Stimulated activated CD8-positive, alpha-beta memory T cell treated with anti-CD3 and anti-CD28 coated beads, Interleukin-7, amount 100 ng/mL, for 4 hours (primary cell): ENCODE measurements around the gene APOC1.
"Not testable (repeated sequence)": the region's sequence is repeated elsewhere in the genome, so short reads cannot be mapped to it uniquely, and the experiment has no call there.

ENCODE experiments used
- DNase-seq, 2 donors: peaks; one replicate each; pipeline ENCODE4 v3.0.0-alpha.2; 2020; ENCODE audit warnings: low read depth in 2 of 2

The APOC1 gene

DNA sequence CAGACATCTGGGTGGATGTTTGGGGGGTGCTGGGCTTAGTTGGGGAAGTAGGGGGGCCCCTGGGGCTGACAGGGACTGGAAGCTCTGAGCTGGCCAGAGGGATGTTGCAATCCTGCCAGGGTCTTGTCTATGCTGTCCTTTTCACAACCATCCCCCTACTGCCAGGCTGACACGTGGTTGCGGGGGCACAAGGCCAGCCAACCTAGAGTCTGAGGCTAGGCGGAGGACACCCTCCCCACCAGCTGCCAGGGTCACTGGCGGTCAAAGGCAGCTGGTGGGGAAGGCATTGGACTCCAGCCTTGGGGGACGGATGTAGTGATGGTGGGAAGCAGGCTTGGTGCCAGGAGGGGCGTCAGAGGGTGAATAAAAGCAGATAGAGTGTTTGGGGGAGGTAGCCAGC lies 1.6 kb upstream of the APOC1 start:
- no peak for DNase-seq

DNA sequence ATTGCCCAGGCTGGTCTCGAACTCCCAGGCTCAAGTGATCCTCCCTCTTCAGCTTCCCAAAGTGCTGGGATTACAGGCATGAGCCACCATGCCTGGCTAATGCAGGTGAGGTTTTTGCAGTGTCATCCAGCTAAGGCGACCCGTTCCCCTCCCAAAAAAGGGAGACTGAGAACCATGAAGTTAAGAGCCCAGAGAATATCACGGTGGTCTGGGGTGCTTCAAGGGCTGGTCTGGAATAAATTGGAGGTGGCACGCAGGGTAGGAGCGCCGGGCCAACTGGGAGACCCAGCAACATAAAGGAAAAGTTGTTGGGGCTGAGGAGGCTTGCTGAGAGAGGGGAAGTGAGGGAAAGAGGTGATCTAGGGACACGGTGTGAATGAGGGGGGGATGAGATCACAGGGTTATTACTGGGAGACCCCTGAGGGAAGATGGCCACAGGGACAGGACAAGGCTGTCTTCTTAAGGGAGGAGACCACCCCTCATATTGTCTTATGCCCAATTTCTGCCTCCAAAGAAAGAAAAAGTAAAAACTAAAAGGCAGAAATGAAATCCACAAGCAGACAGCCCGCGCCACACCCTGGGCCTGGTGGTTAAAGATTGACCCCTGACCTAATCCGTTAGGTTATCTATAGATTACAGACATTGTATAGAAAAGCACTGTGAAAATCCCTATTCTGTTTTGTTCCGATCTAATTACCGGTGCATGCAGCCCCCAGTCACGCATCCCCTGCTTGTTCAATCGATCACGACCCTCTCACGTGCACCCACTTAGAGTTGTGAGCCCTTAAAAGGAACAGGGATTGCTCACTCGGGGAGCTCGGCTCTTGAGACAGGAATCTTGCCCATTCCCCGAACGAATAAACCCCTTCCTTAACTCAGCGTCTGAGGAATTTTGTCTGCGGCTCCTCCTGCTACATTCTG lies 636 bp upstream of the APOC1 start:
- DNase-seq = not testable (repeated sequence)

DNA sequence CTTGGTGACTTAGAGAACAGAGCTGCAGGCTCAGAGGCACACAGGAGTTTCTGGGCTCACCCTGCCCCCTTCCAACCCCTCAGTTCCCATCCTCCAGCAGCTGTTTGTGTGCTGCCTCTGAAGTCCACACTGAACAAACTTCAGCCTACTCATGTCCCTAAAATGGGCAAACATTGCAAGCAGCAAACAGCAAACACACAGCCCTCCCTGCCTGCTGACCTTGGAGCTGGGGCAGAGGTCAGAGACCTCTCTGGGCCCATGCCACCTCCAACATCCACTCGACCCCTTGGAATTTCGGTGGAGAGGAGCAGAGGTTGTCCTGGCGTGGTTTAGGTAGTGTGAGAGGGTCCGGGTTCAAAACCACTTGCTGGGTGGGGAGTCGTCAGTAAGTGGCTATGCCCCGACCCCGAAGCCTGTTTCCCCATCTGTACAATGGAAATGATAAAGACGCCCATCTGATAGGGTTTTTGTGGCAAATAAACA lies 9.9 kb downstream of the APOC1 start:
- no peak for DNase-seq

DNA sequence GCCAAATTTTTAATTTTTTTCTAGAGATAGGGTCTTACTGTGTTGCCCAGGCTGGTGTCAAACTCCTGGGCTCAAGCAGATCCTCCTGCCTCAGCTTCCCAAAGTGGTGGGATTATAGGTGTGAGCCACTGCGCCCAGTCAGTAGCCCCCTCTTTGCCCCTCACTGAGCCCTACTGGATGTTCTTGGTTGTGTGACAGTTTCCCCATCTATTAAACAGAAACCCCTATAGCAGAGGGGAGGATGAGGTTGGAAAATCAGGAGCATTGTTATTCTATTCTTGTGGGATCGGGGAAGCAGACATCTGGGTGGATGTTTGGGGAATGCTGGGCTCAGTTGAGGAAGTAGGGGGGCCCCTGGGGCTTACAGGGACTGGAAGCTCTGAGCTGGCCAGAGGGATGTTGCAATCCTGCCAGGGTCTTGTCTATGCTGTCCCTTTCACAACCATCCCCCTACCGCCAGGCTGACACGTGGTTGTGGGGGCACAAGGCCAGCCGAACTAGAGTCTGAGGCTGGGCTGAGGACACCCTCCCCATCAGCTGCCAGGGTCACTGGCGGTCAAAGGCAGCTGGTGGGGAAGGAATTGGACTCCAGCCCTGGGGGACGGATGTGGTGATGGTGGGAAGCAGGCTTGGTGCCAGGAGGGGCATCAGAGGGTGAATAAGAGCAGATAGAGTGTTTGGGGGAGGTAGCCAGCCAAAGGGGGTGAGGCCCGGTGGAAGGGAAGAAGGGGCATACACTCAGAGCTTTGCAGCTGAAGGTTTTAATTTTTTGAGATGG lies 10.9 kb downstream of the APOC1 start:
- no peak for DNase-seq

DNA sequence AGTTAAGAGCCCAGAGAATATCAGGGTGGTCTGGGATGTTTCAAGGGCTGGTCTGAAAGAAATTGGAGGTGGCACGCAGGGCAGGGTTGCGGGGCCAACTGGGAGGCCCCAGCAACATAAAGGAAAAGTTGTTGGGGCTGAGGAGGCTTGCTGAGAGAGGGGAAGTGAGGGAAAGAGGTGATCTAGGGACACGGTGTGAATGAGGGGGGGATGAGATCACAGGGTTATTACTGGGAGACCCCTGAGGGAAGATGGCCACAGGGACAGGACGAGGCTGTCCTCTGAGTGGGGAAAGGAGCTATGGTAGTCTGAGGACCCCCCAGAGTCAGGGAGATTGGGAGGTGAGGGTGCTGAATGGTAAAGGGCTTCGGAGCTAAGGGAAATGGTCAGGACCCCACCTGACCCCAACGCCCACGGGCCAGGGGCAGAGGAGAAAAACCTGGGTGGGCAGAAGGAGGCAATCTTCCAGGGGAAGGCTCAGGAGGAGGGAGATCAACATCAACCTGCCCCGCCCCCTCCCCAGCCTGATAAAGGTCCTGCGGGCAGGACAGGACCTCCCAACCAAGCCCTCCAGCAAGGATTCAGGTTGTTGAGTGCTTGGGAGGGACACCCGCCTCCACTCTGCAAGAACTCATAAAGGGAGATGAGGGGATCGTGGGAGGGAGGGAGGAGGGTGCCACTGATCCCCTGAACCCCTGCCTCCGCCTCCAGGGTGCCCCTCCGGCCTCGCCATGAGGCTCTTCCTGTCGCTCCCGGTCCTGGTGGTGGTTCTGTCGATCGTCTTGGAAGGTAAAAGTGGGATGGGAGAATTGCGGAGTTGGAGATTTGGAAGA lies 12.1 kb downstream of the APOC1 start:
- not testable (repeated sequence) for DNase-seq

DNA sequence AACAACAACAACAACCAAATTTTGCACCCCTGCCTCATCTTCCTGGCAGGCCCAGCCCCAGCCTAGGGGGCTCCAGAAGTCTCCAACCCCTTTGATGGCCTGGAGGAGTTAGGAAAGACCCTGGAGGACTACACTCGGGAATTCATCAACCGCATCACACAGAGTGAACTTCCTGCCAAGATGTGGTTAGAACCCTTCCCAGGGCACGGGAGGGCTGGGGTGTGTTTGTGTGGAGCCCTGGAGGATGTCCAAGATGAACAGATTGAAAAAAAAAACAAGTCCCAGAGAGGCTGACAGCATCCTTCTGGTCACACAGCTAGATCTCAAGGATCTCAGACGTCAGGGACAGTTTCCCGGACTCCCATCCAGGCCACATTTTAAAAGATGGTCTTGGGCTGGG lies 13.3 kb downstream of the APOC1 start:
- no peak for DNase-seq

DNA sequence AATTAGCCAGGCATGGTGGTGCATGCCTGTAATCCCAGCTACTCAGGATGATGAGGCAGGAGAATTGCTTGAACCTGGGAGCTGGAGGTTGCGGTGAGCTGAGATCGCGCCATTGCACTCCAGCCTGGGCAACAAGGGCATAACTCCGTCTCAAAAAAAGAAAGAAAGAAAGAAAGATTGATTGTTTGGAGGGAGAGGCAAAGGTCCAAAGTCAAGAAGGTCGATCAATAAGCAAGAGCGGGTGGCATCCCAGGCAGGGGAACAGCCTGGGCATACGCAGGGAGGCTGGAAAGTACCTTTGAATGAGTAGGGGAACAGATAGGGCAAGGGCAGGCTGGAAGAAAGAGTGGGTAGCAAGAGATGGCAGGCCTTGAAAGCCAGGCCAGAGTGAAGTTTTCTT lies 15.7 kb downstream of the APOC1 start:
- DNase-seq = no peak

DNA sequence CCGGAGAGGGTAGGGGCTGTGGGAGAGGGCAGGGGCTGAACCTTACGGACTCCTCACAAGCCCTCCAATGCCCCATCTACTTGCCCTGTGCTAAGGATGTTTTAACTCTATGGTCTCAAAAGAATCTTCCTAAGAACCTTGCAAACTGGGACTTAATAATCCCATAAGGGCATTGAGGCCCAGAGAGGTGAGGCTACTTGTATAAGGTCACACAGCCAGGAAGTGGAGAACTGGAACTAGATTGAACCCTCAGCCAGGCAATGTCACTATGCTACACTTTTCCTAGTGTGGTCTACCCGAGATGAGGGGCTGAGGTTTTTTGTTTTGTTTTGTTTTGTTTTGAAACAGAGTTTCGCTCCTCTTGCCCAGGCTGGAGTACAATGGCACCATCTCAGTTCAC lies 17.1 kb downstream of the APOC1 start:
- no peak for DNase-seq

DNA sequence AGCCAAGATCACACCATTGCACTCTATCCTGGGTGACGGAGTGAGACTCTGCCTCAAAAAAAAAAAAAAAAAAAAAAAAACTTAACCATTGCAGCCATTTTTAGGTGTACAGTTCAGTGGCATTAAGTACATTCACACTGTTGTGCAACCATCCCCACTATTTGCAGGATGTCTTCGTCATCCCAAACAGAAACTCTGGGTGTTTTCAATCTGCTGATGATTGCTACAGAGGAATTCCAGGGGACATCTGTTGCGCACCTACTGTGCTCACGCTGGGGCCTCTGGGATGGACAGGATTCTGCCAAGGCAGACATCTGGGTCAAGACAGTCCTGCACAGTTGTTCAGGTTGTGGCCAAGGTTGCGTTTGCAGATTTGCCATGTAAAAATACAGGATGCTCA lies 25.3 kb downstream of the APOC1 start:
- no peak for DNase-seq

DNA sequence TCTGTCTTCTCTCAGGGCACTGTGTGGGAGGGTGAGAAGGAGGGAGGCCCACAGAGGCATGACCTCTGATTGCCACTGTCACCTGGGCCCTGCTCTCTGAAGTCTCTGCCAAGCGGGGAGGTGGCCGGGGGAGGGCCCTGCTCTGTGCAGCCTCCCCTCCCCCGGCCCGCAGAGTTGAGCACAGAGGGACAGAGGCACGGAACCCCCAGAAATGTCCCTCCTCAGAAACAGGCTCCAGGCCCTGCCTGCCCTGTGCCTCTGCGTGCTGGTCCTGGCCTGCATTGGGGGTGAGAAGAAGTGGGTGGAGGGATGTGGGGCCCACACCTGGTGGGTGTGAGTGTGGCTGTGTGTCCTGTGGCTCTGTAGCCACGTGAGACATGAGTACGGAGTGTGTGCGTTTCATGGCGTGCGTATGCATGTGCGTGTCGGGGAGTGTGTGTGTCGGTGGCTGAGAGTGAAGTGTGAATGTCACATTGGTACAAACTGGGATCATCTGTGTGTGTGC lies 27.7 kb downstream of the APOC1 start, which contains the start of gene APOC4:
TSS of gene APOC4 (plus strand) at position 171 of the 505 bp plus-strand sequence. CDS start at position 212, 41 bp downstream.
- no peak for DNase-seq

DNA sequence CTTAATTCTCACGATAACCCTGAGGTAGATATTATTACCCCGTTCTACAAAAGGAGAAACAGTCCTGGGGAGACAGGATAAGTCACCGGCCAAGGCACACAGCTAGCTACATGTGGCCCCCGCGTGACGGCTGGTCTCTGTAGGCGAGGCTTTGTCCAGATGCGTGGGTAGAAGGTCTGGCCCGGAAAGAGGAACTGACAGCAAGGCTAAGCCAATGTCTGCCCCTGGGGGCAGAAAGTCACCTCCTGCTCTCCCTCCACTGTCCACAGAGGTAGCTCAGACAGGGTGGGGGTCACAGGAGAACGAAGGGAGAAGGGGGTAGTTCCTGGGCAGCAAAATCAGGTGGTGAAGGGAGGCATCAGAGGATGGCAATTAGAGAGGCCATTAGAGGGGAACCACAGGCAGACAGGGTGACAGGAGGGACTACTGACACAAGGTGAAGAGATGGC lies 29.4 kb downstream of the APOC1 start:
- no peak for DNase-seq

DNA sequence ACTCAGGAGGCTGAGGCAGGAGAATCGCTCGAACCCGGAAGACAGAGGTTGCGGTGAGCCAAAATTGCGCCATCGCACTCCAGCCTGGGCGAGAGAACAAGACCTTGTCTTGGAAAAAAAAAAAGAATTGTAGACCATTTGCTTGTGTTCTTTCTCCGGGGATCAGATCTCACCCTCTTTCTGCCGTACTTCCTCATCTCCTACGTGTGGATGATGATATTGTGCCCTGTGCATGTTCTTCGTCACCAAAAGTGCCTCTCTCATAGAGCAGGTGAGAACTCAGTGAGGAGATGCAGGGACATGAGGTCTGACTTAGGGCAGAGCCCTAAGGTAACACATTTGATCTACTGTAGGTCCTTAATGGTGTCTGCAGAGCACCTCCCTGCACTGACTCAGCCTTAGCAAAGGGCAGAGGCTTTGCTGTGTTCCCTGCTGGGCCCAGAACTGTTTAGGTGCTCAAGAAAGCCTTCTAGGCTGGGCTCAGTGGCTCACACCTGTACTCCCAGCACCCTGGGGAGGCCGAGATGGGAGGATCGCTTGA lies 32.7 kb downstream of the APOC1 start:
- DNase-seq = no peak

DNA sequence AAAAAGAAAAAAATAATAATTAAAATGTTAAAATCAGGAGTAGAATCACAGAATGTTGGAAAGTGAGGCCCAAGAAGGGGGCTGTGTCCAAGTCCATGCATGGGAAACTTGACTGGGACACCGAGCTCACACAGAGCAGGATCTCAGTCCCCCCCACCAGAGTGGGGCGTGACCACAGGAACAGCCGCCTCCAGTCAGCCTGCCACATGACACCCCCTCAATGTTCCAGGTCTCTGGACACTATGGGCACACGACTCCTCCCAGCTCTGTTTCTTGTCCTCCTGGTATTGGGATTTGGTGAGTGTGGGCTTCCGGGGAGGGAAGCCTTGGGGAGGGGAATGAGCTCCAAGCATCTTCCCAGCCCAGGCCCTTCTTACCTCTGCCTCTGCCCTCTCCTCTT lies 33.8 kb downstream of the APOC1 start:
- DNase-seq = no peak

DNA sequence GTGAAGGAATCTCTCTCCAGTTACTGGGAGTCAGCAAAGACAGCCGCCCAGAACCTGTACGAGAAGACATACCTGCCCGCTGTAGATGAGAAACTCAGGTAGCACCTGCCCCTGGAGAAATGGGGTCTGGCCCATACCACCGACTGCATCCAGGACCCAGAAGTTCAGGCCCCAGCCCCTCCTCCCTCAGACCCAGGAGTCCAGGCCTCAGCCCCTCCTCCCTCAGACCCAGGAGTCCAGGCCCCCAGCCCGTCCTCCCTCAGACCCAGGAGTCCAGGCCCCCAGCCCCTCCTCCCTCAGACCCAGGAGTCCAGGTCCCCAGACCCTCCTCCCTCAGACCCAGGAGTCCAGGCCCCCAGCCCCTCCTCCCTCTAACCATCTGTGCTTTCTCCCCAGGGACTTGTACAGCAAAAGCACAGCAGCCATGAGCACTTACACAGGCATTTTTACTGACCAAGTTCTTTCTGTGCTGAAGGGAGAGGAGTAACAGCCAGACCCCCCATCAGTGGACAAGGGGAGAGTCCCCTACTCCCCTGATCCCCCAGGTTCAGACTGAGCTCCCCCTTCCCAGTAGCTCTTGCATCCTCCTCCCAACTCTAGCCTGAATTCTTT lies 34.5 kb downstream of the APOC1 start:
- DNase-seq = no peak

DNA sequence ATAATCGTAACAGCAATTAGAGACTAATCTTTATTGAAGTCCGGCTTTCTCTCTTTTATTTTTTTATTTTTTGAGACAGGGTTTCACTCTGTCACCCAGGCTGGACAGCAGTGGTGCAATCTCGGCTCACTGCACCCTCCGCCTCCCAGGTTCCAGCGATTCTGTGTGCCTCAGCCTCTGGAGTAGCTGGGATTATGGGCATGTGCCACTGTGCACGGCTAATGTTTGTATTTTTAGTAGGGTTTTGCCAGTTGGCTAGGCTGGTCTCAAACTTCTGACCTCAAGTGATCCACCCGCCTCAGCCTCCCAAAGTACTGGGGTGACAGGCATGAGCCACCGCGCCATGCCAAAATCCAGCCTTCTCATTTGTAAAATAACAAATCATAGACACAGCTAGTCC lies 35.1 kb downstream of the APOC1 start:
- no peak for DNase-seq

DNA sequence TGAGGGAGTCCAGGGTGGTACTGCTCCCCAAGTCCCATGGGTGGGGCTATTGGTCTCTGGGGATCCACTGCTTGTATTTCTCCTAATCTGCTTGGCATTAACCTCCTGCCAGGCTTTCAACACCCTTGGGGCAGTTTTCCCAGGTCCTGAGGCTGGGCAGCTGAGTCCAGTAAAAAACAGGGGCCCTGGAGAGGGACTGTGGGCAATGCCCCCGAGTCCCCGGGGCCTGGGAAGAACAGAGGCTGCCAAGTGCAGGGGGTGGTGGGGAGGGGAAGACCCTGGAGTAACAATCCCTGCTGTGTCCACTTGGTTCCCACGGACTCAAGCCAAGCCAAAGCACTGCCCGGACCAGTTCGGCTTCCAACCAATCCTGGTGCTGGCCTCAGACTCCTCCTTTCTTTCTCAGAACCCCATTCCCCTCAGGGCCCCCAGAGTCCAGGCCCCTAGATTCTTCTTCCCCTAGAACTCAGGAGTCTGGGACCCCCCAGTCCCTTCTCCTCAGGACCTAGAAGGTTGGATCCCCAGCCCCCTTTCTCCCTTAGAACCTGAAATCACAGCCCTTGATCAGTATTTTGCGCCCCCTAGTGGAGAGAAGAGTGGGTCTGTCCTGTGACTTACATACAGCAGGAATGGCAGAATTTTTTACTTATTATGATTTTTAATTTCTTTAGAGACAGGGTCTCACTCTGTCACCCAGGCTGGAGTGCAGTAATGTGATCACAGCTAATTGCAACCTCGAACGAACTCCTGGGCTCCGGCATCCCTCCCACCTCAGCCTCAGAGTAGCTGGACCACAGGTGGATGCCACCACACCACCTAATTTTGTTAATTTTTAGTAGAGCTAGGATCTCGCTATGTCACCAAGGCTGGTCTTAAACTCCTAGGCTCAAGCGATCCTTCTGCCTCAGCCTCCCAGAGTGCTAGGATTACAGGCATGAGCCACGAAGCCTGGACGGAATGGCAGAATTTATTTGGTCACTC lies 37.1 kb downstream of the APOC1 start:
- peak; percentile 22 to 49 for DNase-seq

DNA sequence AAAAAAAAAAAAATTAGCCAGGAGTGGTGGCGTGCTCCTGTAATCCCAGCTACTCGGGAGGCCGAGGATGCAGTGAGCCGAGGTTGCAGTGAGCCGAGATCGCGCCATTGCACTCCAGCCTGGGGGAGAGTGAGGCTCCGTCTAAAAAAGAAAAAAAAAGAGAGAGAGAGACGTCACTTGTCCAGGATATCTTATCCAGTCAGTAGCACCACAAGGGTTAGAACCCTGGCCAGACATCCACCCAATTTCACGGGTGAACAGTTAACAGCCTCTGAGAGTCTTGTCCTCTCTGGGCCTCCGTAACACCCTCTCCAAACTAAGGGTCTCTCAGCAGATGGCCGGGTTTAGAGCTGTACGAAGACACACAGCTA lies 39.9 kb downstream of the APOC1 start:
- no peak for DNase-seq

DNA sequence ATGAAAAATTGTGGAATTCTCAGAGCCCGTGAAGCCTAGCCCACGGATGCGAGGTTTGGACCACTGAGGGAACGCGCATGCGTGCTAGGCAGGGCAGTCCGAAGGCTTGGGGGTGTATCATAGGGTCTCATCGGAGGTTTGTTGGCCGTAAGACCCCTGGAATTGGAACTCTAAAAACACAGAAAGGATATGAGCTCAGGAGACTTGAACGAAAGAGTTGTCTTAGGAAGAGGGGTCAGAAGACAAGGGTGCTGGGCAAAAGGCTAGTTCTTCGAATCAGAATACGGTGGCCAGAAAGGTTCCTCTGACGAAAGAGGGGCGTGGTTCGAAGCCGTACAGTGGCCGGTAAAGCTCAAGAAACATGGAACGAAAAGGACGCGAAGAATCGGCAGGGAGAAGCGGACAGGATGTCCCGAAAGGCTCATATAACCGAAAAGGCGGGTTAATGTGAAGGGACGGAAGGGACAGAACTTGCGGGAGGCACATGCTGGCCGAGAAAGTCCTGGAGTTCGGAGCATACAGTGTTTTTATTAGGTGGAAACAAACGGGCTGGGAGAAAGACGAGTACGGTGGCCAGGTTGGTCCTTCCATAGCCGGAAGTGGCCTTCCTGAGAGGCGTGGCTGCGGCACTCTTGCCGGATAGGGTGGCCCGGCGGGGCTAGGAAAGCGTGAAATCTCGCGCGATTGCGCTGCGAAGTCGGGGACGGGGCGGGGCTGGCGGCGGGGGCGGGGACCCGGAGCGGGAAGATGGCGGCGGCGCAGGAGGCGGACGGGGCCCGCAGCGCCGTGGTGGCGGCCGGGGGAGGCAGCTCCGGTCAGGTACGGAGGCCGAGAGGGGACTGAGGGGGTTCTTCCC lies 40.5 kb downstream of the APOC1 start, which contains the start of gene CLPTM1:
TSS of gene CLPTM1 (plus strand) at position 732 of the 856 bp plus-strand sequence. CDS start at position 748, 16 bp downstream.
- peak; percentile 93 to 96 for DNase-seq
